Tibial nerve (tissue), 3 donors: ENCODE results near the gene EFCAB14.

Source experiments
- CTCF ChIP-seq, 5 experiments: fragments of 200-600 bp in 3 of 5; fragments of 450-650 bp in 2 of 5; sonication (generic) in 3 of 5; IDR thresholded peaks; one replicate each; pipeline ENCODE4 v1.5.1; 2016 to 2019; ENCODE audit warnings: antibody characterized with exemption in 5 of 5, mild to moderate bottlenecking in 3 of 5, moderate library complexity in 2 of 5
- POLR2A ChIP-seq, 2 donors: fragments of 450-650 bp; IDR thresholded peaks; one replicate each; pipeline ENCODE4 v1.6.1; 2017; ENCODE audit warnings: antibody characterized with exemption in 2 of 2, mild to moderate bottlenecking in 2 of 2, moderate library complexity in 2 of 2

DNA sequence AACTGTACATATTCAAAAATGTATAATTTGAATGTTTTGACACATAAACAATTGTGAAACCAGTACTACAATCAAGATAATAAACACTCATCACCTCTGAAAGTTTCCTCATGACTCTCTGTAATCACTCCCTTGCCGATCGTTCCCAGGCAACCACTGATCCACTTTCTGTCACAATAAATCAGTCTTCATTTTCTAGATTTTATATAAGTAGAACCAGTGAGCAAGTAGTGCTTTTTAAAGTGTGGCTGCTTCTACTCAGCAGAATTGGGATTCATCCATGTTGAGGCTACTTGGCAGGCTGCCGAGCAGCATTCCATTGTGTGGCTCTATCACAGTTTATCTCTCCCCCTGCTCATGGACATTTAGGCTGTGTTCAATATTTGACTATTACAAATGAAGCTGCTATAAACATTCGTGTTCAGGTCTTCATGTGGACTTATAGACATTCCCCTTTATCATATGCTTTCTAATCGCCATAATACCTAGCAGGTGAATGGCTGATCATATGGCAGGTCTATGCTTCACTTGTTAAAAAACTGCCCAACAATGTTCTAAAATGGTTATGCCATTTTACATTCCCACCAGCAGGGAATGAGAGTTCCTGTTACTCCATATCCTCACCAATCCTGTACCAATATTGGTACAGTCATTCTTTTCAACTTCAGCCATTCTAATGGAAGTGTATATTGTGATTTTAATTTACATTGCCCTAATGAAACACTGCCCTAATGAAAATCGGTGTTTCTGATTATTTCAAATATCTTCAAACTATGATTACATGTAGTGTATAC, 26.7 kb downstream of the EFCAB14 start:
- TF ChIP-seq CTCF (IDR thresholded peaks at IDR 0.05) = no peak
- TF ChIP-seq POLR2A (IDR thresholded peaks at IDR 0.05) = no peak
